ENCODE measurements around the gene BMF. TPM values are rescaled to one million over a fixed set of nuclear protein-coding genes. Genes with fewer than 3 reads are reported as not detected.
"Not testable (repeated sequence)": the region's sequence is repeated elsewhere in the genome, so short reads cannot be mapped to it uniquely, and the experiment has no call there.

The BMF gene
- total RNA-seq, 1 donor from 2014 or later: 48.1 TPM

DNA sequence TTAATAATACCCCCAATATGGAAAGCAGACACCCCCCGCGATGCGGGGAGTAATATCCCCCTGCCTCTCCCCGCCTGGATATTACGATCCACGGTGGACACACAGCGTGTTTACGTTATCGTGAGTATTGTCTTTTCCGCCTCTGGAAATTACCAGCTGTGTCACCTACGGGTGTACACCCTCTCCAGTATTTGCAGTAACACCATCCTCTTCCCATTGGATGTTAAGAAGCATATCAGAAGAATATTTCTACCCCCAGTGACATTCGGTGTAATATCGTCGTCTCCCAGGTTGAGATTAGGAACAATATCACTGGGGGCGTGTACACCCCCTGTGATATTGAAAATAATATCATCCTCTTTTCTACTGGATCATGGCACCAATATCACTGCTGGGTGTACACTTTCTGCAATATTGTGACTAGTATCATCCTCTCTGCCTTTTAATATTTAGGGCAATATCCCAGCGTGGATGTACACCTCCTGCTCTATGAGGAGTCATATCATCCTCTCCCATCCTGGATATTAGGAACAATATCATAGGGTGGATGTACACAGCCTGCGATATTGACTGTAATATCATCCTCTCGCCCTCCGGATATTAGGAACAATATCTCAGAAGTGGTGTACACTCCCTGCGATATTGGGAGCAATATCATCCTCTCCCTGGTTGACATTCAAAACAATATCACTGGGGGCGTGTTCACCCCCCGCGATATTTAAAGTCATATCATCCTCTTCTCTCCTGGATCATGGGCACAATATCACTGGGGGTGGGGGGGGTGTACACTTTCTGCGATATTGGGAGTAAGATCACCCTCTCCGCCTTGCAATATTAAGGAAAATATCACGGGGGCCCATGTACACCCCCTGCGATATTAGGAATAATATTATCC lies 20.3 kb upstream of the BMF start:
- DNase-seq (ENCODE audit: extremely low read depth, low read depth, low spot score): no peak

- no peak for DNase-seq (ENCODE audit: extremely low read depth, low read depth, low spot score)
Observed at GRCh38 chr15:40125950-40126349, 17.3 kb upstream of the BMF start.

DNA sequence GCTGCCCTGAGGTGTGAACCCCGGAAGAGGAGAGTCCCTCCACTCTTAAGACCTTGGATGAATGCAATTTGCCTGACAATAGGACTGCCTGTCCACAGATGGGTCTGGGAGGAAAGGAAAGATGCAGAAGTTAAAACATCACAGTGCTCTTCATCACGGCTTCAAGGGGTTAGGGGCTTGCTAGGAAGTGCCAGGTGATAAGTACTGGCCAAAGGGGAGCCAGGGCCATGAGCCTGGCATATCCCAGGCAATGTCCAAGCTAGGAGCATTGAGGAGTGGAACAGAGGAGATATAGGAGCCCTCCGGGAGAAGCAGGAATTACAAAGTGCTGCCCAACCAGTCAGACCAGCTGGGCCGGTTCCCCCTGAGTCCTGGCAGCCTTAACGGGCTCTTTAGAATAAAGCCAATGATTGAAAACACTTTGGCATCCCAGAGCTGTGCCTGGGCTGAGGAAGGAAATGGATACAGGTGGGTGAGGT lies 16.2 kb upstream of the BMF start:
- not testable (repeated sequence) for DNase-seq (ENCODE audit: extremely low read depth, low read depth, low spot score)

- not testable (repeated sequence) for DNase-seq (ENCODE audit: extremely low read depth, low read depth, low spot score)
Observed at GRCh38 chr15:40124333-40124732, 15.7 kb upstream of the BMF start.

DNA sequence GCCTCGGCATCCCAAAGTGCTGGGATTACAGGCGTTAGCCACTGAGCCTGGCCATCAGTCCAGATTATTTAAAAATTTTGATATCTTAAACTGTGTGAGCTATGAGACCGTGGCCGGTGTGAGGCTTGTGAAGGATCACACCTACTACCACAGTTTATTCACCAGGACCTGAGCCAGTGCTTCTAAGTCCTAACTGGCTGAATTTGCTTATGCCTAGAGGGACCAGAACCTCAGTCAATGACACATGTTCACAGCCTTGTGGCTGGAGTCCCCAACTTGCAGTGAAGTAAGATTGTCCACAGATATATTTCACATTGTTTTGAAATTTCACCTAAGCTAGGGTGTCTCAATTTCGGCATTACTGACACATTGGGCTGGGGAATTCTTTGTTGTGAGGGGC lies 15.2 kb upstream of the BMF start:
- not testable (repeated sequence) for DNase-seq (ENCODE audit: extremely low read depth, low read depth, low spot score)

DNA sequence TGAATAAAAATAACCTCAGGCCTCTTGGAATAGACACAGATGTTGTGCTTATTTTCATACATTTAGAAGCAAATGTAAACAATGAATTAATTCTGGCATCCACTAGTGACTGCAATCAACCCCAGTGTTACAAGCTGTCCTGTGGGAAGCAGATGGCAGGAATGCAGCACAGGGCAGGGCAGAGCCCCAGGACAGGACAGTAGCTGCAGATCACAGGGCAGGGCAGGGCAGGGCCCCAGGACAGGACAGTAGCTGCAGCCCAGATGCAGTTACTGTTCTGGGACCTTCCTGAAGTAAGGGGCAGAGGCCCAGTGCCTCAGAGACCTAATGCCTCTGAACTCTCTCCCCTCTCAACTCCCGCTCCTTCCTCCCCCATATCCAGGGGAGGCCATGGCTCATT lies 14.3 kb upstream of the BMF start:
- DNase-seq (ENCODE audit: extremely low read depth, low read depth, low spot score): not testable (repeated sequence)

DNA sequence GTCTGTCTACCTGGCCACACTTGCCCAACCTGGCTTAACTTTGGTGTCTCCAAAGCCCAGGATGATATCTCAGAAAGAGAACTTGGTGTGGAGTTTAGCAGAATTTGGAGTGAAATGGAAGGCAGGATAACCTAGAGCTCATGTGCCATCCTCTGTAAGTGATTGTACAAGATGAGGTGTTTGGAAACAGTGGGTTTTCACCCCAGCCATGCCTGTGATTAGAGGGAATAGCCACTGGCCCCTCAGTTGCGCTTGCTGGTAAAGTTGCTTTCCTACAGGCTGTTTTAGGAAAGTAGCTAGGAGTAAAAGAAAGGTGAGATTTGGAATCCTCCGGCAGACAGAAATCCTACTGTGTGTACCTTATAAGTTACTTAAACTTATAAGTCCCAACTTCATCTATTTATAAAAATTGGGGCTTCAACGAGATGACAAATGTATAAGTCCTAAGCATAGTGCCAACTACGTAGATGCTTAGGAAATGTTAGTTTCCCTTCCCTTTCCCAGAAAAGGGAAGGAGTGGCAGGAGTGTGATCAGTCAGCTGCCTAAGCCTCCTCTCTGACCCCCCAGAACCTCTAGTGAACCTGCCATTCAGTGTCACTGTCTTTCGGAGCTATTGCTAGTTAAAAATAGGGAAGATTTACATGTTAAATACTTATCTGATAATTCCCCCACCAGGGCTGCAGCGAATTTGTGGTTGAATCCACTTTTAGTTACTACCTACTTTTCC lies 13.4 kb upstream of the BMF start:
- no peak for DNase-seq (ENCODE audit: extremely low read depth, low read depth, low spot score)

DNA sequence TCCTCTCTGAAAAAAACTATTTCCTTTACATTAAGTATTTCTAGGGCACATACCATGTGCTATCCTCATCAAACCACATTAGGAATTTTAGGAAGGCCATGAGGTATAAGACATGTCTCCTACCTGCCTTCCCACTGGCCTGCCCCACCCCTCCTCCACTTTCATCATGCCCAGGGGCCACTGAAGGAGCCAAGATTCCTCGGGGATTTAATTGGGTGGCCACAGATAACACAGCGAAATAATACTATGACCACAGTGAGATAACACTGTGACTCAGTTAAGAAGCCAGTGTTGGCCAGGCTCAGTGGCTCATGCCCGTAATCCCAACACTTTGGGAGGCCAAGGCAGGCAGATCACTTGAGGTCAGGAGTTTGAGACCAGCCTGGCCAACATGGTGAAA lies 9.8 kb upstream of the BMF start:
- no peak for DNase-seq (ENCODE audit: extremely low read depth, low read depth, low spot score)

GRCh38 chr15:40115670-40116093 lies 7.0 kb upstream of the BMF start:
- DNase-seq (ENCODE audit: extremely low read depth, low read depth, low spot score): no peak

DNA sequence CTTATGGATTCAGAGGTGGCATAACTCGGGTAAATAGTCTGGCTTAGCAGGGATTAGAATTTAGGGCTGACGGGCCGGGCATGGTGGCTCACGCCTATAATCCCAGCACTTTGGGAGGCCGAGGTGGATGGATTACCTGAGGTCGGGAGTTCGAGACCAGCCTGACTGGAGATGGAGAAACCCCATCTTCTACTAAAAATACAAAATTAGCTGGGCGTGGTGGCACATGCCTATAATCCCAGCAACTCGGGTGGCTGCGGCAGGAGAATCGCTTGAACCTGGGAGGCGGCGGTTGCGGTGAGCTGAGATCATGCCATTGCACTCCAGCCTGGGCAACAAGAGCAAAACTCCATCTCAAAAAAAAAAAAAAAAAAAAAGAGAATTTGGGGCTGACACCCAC lies 6.4 kb upstream of the BMF start:
- DNase-seq (ENCODE audit: extremely low read depth, low read depth, low spot score): not testable (repeated sequence)

DNA sequence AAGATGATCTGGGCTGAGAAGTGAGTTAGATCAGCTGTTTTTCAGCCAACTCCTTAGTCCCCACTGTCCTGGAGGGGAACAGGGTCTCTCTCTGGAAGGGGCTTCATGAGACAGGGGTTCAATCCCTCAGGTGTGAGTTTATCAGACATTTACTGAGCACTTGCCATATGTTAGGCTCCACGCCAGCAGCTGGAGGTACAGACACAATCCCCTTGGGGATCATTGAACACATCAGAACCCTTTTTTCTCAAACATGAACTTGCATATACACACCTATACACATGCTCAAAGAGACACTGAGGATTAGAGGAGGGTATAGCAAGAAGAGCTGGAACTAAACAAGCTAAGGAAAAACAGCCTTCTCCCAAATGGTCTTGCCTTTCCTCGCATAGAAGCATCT lies 5.5 kb upstream of the BMF start:
- no peak for DNase-seq (ENCODE audit: extremely low read depth, low read depth, low spot score)

- no peak for DNase-seq (ENCODE audit: extremely low read depth, low read depth, low spot score)
Observed at GRCh38 chr15:40112789-40113188, 4.1 kb upstream of the BMF start.

DNA sequence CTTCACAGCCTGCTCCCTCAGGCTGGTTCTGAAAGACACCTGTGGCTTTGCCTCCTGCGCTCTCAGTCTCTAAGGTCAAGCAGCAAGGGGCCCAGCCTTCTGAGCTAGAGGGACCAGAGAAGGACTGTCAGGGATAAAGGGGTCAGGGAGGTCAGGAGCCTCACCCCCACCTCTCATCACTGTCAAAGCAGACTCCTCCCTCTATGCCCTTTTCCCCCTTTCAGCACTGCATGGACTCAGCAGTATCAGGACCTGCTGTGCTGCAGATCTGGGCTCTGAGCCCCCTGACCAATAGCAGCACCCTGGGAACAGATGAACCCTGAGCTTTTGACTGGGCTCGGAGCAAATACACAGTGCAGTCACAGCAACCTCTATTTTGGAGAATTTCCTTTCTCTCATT lies 3.2 kb upstream of the BMF start:
- no peak for DNase-seq (ENCODE audit: extremely low read depth, low read depth, low spot score)

- DNase-seq (ENCODE audit: extremely low read depth, low read depth, low spot score): no peak
Observed at GRCh38 chr15:40110866-40111550, 2.3 kb upstream of the BMF start.

DNA sequence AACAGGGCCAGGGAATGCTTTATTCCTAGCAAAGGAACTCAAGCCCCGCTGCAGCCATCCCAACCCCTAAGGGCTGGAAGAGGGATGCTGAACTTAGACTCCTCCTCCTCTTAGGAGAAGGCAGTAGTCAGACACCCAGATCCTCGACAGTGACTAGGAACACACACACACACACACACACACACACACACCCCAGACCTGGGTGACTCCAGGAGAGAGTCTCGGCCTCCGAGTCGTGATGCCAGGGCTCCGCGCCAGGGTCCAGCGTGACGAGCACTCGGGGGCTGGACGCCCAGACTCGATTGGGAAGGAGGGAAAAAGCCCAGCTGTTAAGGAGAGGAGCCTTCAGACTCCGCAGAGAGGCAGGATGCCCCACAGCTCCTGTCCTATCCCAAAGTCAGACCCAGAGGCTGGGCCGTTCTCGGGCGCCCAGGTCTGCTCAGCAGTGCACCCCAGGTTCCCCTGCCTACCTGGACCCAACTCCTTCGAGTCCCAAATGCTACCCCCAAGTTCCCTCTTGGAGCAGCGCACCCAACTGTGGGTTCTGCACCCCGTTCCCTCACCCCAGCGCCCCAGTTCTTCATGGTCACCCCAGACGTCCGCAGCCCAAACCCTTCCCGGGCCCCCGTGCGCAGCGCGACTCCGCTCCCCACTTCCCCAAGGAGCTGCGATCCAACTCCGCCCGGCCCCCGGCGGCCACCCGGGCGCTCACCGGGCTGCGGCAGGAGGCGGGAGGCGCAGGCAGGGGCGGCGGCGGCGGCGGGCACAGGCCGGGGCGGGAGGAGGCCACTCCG lies 421 bp downstream of the BMF start:
- DNase-seq (ENCODE audit: extremely low read depth, low read depth, low spot score): no peak

- no peak for DNase-seq (ENCODE audit: extremely low read depth, low read depth, low spot score)
Observed at GRCh38 chr15:40106203-40107161, 2.2 kb downstream of the BMF start.

DNA sequence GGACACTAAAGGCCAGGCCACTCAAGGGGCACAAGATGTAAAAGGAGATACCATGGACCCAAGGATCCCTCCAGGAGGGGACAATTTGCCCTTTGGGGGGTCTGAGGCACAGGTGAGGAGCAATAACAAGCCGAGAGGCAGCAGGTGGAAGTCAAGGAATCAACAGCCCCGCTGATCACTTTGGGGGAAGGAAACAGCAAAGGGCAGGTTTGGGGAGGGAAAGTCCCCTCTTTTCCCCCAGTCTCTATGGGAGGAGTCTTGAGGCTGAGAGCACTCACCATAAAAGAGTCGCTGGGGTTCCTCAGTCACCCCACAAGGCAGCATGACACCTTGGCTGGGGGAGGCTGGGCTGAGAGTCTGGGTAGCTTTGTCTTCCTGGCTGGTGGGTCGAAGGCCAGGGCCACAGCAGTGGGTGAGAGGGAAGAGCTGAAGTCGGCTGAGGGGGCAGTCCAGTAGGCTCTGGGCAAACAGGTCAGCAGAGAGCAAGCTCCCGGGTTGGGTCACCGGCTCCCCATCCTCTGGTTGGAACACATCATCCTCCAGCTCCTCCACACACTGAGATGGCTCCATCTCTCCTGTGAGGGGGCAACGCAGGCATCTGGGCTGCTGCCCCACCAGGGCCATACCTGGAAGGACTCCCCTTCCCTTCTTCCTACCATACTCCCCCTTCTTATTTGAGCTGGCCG lies 3.0 kb downstream of the BMF start:
- DNase-seq (ENCODE audit: extremely low read depth, low read depth, low spot score): no peak

DNA sequence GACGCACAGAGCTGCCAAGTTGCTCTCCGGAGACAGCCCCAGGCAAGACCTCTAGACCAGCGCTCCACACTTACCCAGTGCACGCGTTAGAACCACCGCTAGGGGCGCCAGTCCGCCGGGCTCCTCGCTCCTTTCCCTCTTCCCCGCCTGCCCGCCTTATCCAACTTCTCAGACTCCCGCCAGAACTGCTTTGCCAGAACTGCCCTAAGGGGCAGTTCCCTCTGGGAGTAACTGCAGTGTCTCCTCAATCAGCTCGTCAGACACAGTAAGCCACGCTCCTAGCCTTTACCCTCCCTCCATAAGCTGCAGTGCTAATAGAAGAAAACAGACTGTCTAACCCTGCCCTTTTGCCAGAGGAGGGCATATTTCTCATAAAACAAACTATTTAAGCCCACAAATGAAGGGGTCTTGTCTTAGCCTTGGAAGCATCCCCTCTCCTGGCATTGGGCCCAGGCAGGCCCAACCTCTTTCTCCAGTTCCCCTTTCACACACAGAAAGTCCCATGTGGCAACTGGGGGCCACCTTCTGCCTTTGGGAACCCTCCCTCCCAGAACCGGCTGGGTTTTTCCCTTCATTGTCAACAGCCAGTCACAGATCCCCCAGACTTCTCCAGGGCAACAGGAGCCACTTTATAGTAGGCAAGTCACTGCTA lies 3.7 kb downstream of the BMF start:
- no peak for DNase-seq (ENCODE audit: extremely low read depth, low read depth, low spot score)

All from glomerular endothelial cell (primary cell).